Endodermal cell (in vitro differentiated cells): ENCODE results near the gene BCAM. TPM values are rescaled to one million over a fixed set of nuclear protein-coding genes. Genes with fewer than 3 reads are reported as not detected.

Experiments
- DNase-seq: peaks from one replicate; pipeline ENCODE4 v3.0.0-alpha.2; 2017
- H3K27ac ChIP-seq: 2 replicates; pipeline ENCODE4 v1.5.1; 2013; ENCODE audit warnings: mild to moderate bottlenecking, low read depth, low read length, moderate library complexity
- H3K27me3 ChIP-seq: 2 replicates; pipeline ENCODE4 v1.6.1; 2013; ENCODE audit warnings: mild to moderate bottlenecking, low read length, moderate library complexity; ENCODE audit not compliant: insufficient read depth, control insufficient read depth, poor library complexity, severe bottlenecking
- H3K36me3 ChIP-seq: 2 replicates; pipeline ENCODE4 v1.7.0; 2013; ENCODE audit warnings: mild to moderate bottlenecking, low read length, moderate library complexity; ENCODE audit not compliant: control insufficient read depth, insufficient read depth
- H3K4me1 ChIP-seq: one replicate; pipeline ENCODE4 v1.7.0; 2013; ENCODE audit warnings: low read length; ENCODE audit not compliant: control insufficient read depth, insufficient read depth
- H3K4me3 ChIP-seq: 2 replicates; pipeline ENCODE4 v1.5.1; 2013; ENCODE audit warnings: mild to moderate bottlenecking, low read length, moderate library complexity
- H3K9ac ChIP-seq: 2 replicates; pipeline ENCODE4 v1.6.1; 2013; ENCODE audit warnings: mild to moderate bottlenecking, low read length, moderate library complexity; ENCODE audit not compliant: poor library complexity, severe bottlenecking; ENCODE audit errors: extremely low read depth
- H3K9me3 ChIP-seq: 2 replicates; pipeline ENCODE4 v1.6.1; 2013; ENCODE audit warnings: mild to moderate bottlenecking, low read length, moderate library complexity; ENCODE audit not compliant: control insufficient read depth
- H3K27ac Mint-ChIP-seq: 2 replicates; pipeline ENCODE4 v1.8.0; 2020; ENCODE audit warnings: mixed read lengths
- H3K27me3 Mint-ChIP-seq: 2 replicates; pipeline ENCODE4 v1.8.0; 2021; ENCODE audit warnings: mild to moderate bottlenecking, mixed read lengths; ENCODE audit not compliant: insufficient read depth
- H3K36me3 Mint-ChIP-seq: 2 replicates; pipeline ENCODE4 v1.8.0; 2020; ENCODE audit warnings: low read depth, mixed read lengths
- H3K4me1 Mint-ChIP-seq: 2 replicates; pipeline ENCODE4 v1.8.0; 2020; ENCODE audit warnings: mixed read lengths
- H3K4me3 Mint-ChIP-seq: 2 replicates; pipeline ENCODE4 v1.8.0; 2020; ENCODE audit warnings: mild to moderate bottlenecking, moderate library complexity, mixed read lengths
- H3K9me3 Mint-ChIP-seq: 2 replicates; pipeline ENCODE4 v1.8.0; 2020; ENCODE audit warnings: mild to moderate bottlenecking, mixed read lengths
- CTCF ChIP-seq: fragments of 200-600 bp; sonication (generic); conservative IDR thresholded peaks from 2 replicates; pipeline ENCODE4 v1.5.0; 2021; ENCODE audit warnings: antibody characterized with exemption, mild to moderate bottlenecking
- WGBS, 2 experiments: methylation state at CpG; one replicate each; pipeline versions ENCODE4 v1.1.5 to v1.1.7; 2013; ENCODE audit warnings: missing lambda C conversion rate in 2 of 2, mixed read lengths in 1 of 2; ENCODE audit not compliant: insufficient coverage in 1 of 2, insufficient read length in 1 of 2; 5-methylcytosine and 5-hydroxymethylcytosine counted together
- total RNA-seq, 2 donors: library from RNA; stranded (reverse); fragmentation: NEBNext Ultra II Directional in 1 of 2; extraction: Animal tissue kit (Norgen Biotek cat#: 25700) in 1 of 2; gene quantifications; 2 replicates in 1 of 2; 3 replicates in 1 of 2; pipeline ENCODE4 v1.2.1, GENCODE V29; 2021

The BCAM gene
- total RNA-seq, 2 donors from 2014 or later, result 62.9 to 64.0 TPM

- no peaks in the 10 kb centered on the region for H3K4me1 ChIP-seq
- no peak for TF ChIP-seq CTCF
- 92 to 98% methylated on average over 5 to 6 of the region's 6 CpGs for WGBS, 2 experiments
- H3K9ac ChIP-seq, result no peak overlapping the region
- Mint-ChIP-seq H3K27me3 (peaks cover 25% of the 10 kb centered on the region), H3K27ac (no peak overlapping the region), H3K9me3 (no peaks in the 10 kb centered on the region), H3K4me3 (no peak overlapping the region), H3K4me1 (peaks cover 2% of the 10 kb centered on the region), H3K36me3 (no peaks in the 10 kb centered on the region)
- H3K27ac ChIP-seq, result no peak overlapping the region
- H3K9me3 ChIP-seq, result no peaks in the 10 kb centered on the region
- no peaks in the 10 kb centered on the region for H3K36me3 ChIP-seq
- H3K4me3 ChIP-seq, result no peak overlapping the region
- H3K27me3 ChIP-seq, result no peaks in the 10 kb centered on the region
- no peak for DNase-seq
Measured at GRCh38 chr19:44775676-44776240, 33.1 kb upstream of the BCAM start.

GRCh38 chr19:44776402-44777096, 32.4 kb upstream of the BCAM start:
- Histone ChIP-seq H3K27ac (no peak overlapping the region), H3K27me3 (no peaks in the 10 kb centered on the region), H3K9me3 (no peaks in the 10 kb centered on the region), H3K4me1 (no peaks in the 10 kb centered on the region), H3K36me3 (no peaks in the 10 kb centered on the region), H3K4me3 (no peak overlapping the region), H3K9ac (no peak overlapping the region)
- Mint-ChIP-seq H3K9me3 (no peaks in the 10 kb centered on the region), H3K27me3 (peaks cover 24% of the 10 kb centered on the region), H3K4me1 (no peaks in the 10 kb centered on the region), H3K4me3 (no peak overlapping the region), H3K36me3 (no peaks in the 10 kb centered on the region), H3K27ac (no peak overlapping the region)
- no peak for TF ChIP-seq CTCF
- DNase-seq, result no peak
- 90 to 93% methylated on average over 9 to 23 of the region's 23 CpGs for WGBS, 2 experiments

GRCh38 chr19:44777715-44778347, 31.1 kb upstream of the BCAM start, which contains the start of gene CBLC:
Gene CBLC (plus strand): TSS chr19:44777890. CDS start chr19:44777932, 42 bp downstream.
- no peaks in the 10 kb centered on the region for H3K4me1 Mint-ChIP-seq
- peak; percentile 98 for DNase-seq
- peak within 1 kb of the TSS; percentile 36 for H3K4me3 Mint-ChIP-seq
- WGBS, 2 experiments, result 12 to 13% methylated on average over 17 to 47 of the region's 47 CpGs
- Histone ChIP-seq H3K27me3 (no peaks in the 10 kb centered on the region), H3K9ac (no peak within 1 kb of the TSS), H3K4me1 (no peaks in the 10 kb centered on the region), H3K4me3 (no peak within 1 kb of the TSS), H3K27ac (no peak within 1 kb of the TSS), H3K9me3 (no peaks in the 10 kb centered on the region), H3K36me3 (no peaks in the 10 kb centered on the region)
- no peak within 1 kb of the TSS for H3K27ac Mint-ChIP-seq
- peak; percentile 46 for TF ChIP-seq CTCF
- peaks cover 18% of the 10 kb centered on the region for H3K27me3 Mint-ChIP-seq
- no peaks in the 10 kb centered on the region for H3K9me3 Mint-ChIP-seq
- H3K36me3 Mint-ChIP-seq, result no peaks in the 10 kb centered on the region
